Heart left ventricle (tissue), 13 donors: Measurements from ENCODE around the gene GFPT1.

ENCODE experiments used
- CTCF ChIP-seq, 12 donors: fragments of 200-600 bp; sonication (generic) in 4 of 12; IDR thresholded peaks; one replicate each; pipeline versions ENCODE4 v1.5.0 to v1.8.0; 2018 to 2022; ENCODE audit warnings: antibody characterized with exemption in 12 of 12, mild to moderate bottlenecking in 5 of 12
- POLR2A ChIP-seq, 2 donors: fragments of 450-650 bp; IDR thresholded peaks; one replicate each; pipeline ENCODE4 v1.6.1; 2017; ENCODE audit warnings: antibody characterized with exemption in 2 of 2, mild to moderate bottlenecking in 2 of 2, moderate library complexity in 2 of 2
- donor health status: ischemic (EF 13 %, LVEDD 7.1; RV severe dilation, severe dysfunction).
- donor health status: DM: no; HTN: yes; CAD: no.
- donor health status: DM: no; HTN: no; CAD: no.
- donor health status: ischemic (EF 25% LVEDD 6.9; RV normal size, moderate dysfunction).
- donor health status: ischemic (EF 25% LVEDD 5.7; RV mildly dilated, moderate dysfunction).
- donor health status: ischemic (EF 35%, LVEDD 5.7; RV mildly dilated, moderate dysfunction).
- donor health status: nonischemic (EF 11% LVEDD 7.7; RV severe dilation, severe dysfunction).
- donor health status: DM: yes; HTN: yes; CAD: no.
- donor health status: PGD.
- donor health status: ischemic (EF 29% LVEDD 5.4; RV normal size, mild dysfunction).
- donor health status: nonischemic (EF 23%, LVEDD 6.1; RV moderate dilation, normal function).

GRCh38 chr2:69348781-69349180 is 38.2 kb downstream of the GFPT1 start:
- no peak for TF ChIP-seq CTCF (IDR thresholded peaks at IDR 0.05)
- no peak for TF ChIP-seq POLR2A (IDR thresholded peaks at IDR 0.05)
